Measurements from ENCODE around the gene PAK5. TPM values are rescaled to one million over a fixed set of nuclear protein-coding genes. Genes with fewer than 3 reads are reported as not detected.

Gene PAK5
- total and polyA plus RNA-seq, 9 of the 15 experiments (the other 6 are each of a cell fraction or from before 2014, with no cell fraction given): not detected

- H3K9me3 ChIP-seq (replicated peaks; ENCODE audit: control insufficient read depth, insufficient read depth, low read depth, low read length): no peaks in the 10 kb centered on the region
- H3K4me3 ChIP-seq: no peak overlapping the region
- intact Hi-C loops (cut with micrococcal nuclease): loop anchor here (2.0 kb wide), 1 partner anchor 67 kb away; no protein-coding TSS in a partner anchor
- ChIA-PET CTCF (ENCODE audit: low intra/inter-chr PET ratio) (no interaction called here), POLR2A (no interaction called here)
- no peak overlapping the region for H2AFZ ChIP-seq (ENCODE audit: low read depth, low read length)
- no peak overlapping the region for H3K4me2 ChIP-seq (ENCODE audit: insufficient read depth, low read length)
- no peak overlapping the region for H3K27ac ChIP-seq (ENCODE audit: extremely low read depth, low read depth, low read length)
- no peaks in the 10 kb centered on the region for H4K20me1 ChIP-seq (replicated peaks; ENCODE audit: control insufficient read depth, insufficient read depth, low read length)
- no peaks in the 10 kb centered on the region for H3K27me3 ChIP-seq (ENCODE audit: control insufficient read depth in 2 of 2, insufficient read depth in 2 of 2, low read length in 2 of 2)
- no peak for DNase-seq (ENCODE audit: extremely low read depth in 1 of 4, low spot score in 3 of 4)
- H3K9me1 ChIP-seq (ENCODE audit: control insufficient read depth, insufficient read depth, low read length): no peaks in the 10 kb centered on the region
- H3K4me1 ChIP-seq (replicated peaks in 1 of 2; ENCODE audit: control insufficient read depth in 2 of 2, insufficient read depth in 2 of 2, low read length in 2 of 2): no peaks in the 10 kb centered on the region
- FAIRE-seq: no peak
- no peak overlapping the region for H3K9ac ChIP-seq (ENCODE audit: insufficient read depth in 1 of 2, low read depth in 2 of 2, low read length in 2 of 2)
- H3K36me3 ChIP-seq (ENCODE audit: control insufficient read depth, insufficient read depth, low read length): no peaks in the 10 kb centered on the region
- no peak for ATAC-seq
- in situ Hi-C loops (cut with MboI): no loop called here
- TF ChIP-seq NFIX (CRISPR knock-in tag; IDR thresholded peaks at IDR 0.05; ENCODE audit: low read depth): peak; percentile 75
- peak; percentile 84 for TF ChIP-seq NFIC (IDR thresholded peaks at IDR 0.05)
- no peak for TF ChIP-seq ZBTB5 (IDR thresholded peaks at IDR 0.05)
- WGBS (ENCODE audit: insufficient coverage, low coverage, missing lambda C conversion rate): 27% methylated on average over 7 of the region's 7 CpGs
- no peaks in the 10 kb centered on the region for H3K79me2 ChIP-seq (ENCODE audit: control insufficient read depth, insufficient read depth, low read length)
- BruUV-seq (replicated peaks): no TSS peak
Measured at GRCh38 chr20:9837634-9838033, 1.2 kb downstream of the PAK5 start.

- TF ChIP-seq ARNT (IDR thresholded peaks at IDR 0.05): no peak
- no peak for TF ChIP-seq BACH1 (tag; IDR thresholded peaks at IDR 0.05)
- no peak for TF ChIP-seq ZNF445 (CRISPR knock-in tag; IDR thresholded peaks at IDR 0.05; ENCODE audit: low read depth)
- TF ChIP-seq DACH1 (IDR thresholded peaks at IDR 0.05; ENCODE audit: partially characterized antibody): no peak
- TF ChIP-seq FOXJ3 (CRISPR knock-in tag; IDR thresholded peaks at IDR 0.05): no peak
- TF ChIP-seq HOMEZ (CRISPR knock-in tag; IDR thresholded peaks at IDR 0.05): no peak
- TF ChIP-seq THRA (IDR thresholded peaks at IDR 0.05): no peak
- TF ChIP-seq SREBF2 (CRISPR knock-in tag; IDR thresholded peaks at IDR 0.05): no peak
- TF ChIP-seq ZEB2 (IDR thresholded peaks at IDR 0.05): no peak
- no peak for DNase-seq (ENCODE audit: extremely low read depth in 1 of 4, low spot score in 3 of 4)
- in situ Hi-C loops (cut with MboI) (no loop called here), intact Hi-C loops (cut with micrococcal nuclease) (no loop called here)
- Histone ChIP-seq H3K4me1 (replicated peaks in 1 of 2; ENCODE audit: control insufficient read depth in 2 of 2, insufficient read depth in 2 of 2, low read length in 2 of 2) (no peaks in the 10 kb centered on the region), H3K27ac (ENCODE audit: extremely low read depth, low read depth, low read length) (no peak overlapping the region), H3K9me3 (replicated peaks; ENCODE audit: control insufficient read depth, insufficient read depth, low read depth, low read length) (no peaks in the 10 kb centered on the region), H3K9ac (ENCODE audit: insufficient read depth in 1 of 2, low read depth in 2 of 2, low read length in 2 of 2) (no peak overlapping the region), H3K36me3 (ENCODE audit: control insufficient read depth, insufficient read depth, low read length) (no peaks in the 10 kb centered on the region), H2AFZ (ENCODE audit: low read depth, low read length) (no peak overlapping the region), H3K9me1 (ENCODE audit: control insufficient read depth, insufficient read depth, low read length) (no peaks in the 10 kb centered on the region), H3K4me2 (ENCODE audit: insufficient read depth, low read length) (no peak overlapping the region), H3K79me2 (ENCODE audit: control insufficient read depth, insufficient read depth, low read length) (no peaks in the 10 kb centered on the region), H3K4me3 (no peak overlapping the region), H4K20me1 (replicated peaks; ENCODE audit: control insufficient read depth, insufficient read depth, low read length) (no peaks in the 10 kb centered on the region), H3K27me3 (ENCODE audit: control insufficient read depth in 2 of 2, insufficient read depth in 2 of 2, low read length in 2 of 2) (no peaks in the 10 kb centered on the region)
- no peak for ATAC-seq
- FAIRE-seq: no peak
- CTCF ChIA-PET (ENCODE audit: low intra/inter-chr PET ratio): no interaction called here
- POLR2A ChIA-PET: no interaction called here
- no TSS peak for BruUV-seq (replicated peaks)
- 0% methylated on average over 1 of the region's 1 CpG for WGBS (ENCODE audit: insufficient coverage, low coverage, missing lambda C conversion rate)
Measured at GRCh38 chr20:9835302-9835701, 3.6 kb downstream of the PAK5 start.
